Measurements from ENCODE around the gene CPB2.
A peak's percentile ranks its signal among the peaks of the same experiment; 100 is the strongest.

Gene CPB2

DNA sequence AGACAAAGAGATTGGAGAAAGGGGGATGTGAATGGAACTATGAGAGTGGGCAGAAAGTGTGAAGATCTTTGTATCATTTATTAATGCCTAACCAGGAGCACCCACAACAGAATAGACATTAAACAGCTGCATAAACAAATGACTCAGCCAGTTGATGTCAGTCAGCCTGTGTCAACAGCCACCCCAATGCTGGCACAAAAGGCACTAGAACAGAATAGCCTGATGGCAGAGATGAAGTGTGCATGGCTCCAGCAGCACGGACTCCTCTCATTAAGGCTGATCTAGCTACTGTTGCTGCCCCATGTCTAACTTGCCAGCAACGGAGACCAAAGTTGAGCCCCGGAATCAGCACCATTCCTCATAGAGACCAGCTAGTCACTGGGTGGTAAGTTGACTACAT is 7.8 kb downstream of the CPB2 start:
- no peak for DNase-seq (ENCODE audit: low read depth)

DNA sequence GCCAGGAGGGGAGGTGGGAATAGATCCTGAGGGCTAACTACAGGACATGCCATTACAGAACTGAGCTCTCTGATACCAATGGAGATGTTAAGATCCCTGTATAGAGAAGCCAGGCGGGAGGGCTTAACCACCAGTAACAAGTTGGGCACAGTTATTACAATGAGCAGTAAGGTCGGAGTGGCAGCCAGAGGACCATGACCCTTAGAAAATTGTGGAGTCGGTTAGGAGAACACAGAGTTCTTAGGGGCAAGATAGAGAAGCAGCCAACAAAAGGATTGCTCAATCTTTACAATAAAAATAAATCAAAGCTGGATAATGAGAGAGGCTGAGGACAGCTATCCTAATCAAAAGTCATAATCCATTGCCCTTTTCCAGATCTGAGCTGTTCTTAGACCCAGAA is 10.4 kb downstream of the CPB2 start:
- no peak for DNase-seq (ENCODE audit: low read depth)

DNA sequence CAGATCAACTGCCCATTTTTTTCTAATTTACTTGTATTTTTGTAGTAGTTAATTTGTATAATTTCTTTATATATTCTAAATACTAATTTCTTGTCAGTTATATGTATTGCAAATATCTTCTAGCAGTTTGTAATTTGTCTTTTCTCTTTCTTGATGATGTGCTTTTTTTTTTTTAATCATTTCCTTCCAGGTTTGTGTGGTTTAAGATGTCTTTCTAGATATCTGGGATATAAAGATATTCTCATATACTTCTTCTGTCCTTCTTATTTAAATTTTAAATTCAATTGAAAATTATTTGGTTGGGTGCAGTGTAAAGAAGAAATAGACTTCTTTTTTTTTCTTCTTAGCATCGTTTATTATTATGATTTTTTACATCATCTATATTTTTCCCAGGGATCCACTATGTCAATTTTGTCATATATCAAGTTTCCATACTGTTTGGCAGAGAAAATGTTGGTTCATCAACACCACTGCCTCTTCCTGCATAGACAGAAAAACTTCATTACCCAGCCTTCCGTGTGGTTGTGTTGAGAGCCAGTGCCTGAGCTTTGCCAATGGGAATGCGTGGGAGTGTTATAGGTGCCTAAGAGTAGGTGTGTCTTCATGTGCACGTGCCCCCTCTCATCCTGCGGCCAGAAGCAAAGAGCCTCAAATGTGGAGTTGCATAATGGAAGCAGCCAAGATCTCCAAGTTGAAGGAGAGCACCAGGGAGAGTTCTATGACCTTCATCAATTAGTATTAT is 15.8 kb downstream of the CPB2 start:
- no peak for DNase-seq (ENCODE audit: low read depth)

DNA sequence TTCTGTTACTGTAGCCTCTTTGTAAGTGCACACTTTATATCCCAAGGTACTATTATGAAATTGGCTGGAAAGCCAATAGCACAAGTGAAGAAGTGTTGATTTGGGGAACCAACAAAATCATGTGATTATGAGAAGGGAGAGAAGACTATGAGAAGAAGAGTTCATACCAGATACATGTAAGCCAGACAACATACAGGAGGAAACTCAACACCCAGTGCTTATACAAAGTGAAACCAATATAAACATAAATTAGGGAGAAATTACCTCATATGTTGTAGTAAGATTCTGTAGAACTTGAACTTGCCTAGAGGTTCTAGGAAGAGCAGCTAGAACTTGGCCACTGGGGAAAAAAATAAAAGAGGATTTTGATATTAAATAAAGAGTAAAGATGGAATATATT is 17.4 kb downstream of the CPB2 start:
- no peak for DNase-seq (ENCODE audit: low read depth)

DNA sequence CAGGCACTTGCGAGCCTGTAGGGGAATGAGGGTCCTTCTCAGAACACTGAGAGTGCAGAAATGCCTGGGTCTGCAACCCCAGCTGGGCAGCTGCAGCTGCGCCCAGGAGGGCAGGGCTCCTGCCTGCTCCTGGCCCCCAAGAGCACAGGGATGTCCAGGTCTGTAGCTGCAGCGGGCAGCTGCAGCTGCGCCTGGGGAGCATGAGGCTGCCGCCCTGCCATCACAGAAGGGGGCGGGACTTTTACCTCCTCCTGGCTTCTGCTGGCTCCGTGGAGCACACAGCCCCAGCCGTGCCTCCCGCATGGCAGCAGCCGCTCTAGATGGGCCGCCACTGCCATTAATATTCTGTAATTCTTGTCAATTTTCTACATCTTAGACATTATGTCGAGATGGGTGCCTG is 17.8 kb downstream of the CPB2 start:
- no peak for DNase-seq (ENCODE audit: low read depth)

DNA sequence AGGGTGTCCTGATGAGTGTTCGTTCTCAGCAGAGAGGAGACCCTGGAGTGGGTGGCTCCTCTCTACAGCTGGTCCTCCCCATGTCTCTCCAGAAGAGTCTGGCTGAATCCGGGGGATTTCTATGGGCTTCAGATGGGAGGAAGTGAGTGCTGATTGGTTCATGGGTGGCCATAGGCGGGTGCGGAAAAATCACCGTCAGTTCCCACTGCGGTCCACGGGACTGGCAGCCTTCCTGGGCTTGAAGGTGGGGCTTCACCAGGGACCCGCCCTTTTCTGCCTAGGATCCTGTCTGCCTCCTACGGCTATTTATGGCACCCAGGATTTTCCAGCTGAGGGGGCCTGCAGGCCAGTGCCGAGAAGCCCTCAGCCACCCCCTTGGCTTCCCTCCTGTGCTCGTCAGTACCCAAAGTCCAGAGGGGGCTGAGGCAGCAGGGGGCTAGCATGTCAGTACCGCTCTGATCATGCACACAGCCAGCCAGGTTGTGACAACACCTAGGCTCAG is 18.4 kb downstream of the CPB2 start:
- DNase-seq (ENCODE audit: low read depth), result no peak

DNA sequence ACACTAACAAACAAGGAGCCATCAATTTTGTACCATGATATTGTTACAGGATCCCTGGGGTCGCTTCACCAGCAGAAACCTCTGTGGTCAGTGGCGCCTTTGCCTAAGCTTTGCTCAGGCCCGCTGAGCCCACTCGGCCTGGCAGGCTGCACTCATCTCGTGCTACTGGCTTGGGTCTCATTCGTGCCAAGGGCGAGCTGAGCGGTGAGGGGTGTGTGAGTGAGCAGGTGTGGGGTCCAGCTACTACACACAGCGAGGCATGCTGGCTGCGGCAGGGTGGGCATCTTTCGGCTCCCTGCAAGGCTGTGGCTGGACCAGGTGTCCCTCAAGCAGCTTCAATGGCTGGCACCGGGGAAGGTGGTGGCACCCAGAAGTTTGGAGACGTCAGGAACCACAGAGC is 19.1 kb downstream of the CPB2 start:
- no peak for DNase-seq (ENCODE audit: low read depth)

DNA sequence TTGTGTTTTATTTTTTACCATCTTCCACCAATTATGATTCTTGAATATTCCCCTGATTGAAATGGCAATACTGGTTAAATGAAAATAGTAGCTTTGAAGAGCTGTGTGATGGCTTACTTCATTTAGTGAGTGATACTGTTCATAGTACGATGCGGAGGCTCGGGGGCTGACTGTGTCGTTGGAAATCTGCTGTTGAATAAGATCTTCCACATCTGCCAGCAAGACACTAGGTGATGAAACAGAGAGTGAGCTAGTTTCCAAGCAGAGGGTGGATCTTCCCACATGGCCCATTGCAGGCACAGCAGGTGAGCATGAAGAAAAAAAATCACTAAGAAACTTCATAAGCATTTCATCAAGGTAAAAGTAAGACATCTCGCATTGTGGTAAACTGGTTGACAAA is 22.5 kb downstream of the CPB2 start:
- DNase-seq (ENCODE audit: low read depth), result no peak

DNA sequence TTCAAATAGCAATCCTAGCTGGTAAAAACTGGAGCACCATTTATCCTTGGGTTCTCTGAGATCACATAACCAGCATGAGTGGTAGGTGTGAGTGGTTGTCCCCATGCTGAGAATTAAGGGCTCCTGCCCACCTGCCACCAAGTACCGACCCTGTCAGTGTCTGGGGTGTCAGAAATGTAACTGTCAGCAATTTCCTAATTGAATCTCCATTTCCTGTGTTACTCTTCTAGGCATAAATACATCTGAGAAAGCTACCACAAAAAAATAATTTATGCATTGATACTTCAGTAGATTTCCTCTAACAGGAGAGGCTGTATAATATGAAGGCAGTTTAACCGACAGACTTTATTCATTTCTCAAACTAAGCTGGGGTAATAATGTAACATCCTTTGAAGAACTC is 25.1 kb downstream of the CPB2 start:
- DNase-seq (ENCODE audit: low read depth), result no peak

DNA sequence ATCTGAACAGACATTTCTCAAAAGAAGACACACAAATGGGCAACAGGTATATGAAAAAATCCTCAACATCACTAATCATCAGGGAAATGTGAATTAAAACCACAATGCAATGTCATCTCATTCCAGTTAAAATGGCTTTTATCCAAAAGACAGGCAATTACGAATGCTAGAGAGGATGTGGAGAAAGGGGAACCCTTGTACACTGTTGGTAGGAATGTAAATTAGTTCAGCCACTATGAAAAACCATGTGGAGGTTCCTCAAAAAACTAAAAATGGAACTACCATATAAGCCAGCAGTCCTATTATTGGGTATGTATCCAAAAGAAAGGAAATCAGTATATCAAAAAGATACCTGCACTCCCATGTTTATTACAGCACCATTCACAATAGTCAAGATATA is 27.6 kb downstream of the CPB2 start:
- no peak for DNase-seq (ENCODE audit: low read depth)

DNA sequence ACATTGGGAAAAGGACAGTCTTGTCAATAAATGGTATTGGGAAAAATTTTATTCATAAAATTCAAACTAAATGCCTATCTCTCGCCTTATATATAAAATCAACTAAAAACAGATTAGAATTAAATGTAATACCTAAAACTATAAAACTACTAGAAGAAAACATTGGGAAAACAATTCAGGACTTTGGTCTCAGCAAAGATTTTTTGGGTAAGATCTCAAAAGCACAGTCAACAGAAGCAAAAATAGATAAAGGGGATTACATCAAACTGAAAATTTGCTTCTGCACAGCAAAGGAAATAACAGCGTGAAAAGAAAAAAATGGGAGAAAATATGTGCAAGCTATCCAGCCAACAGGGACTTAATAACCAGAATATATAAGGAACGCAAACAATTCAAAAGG is 28.0 kb downstream of the CPB2 start:
- no peak for DNase-seq (ENCODE audit: low read depth)

DNA sequence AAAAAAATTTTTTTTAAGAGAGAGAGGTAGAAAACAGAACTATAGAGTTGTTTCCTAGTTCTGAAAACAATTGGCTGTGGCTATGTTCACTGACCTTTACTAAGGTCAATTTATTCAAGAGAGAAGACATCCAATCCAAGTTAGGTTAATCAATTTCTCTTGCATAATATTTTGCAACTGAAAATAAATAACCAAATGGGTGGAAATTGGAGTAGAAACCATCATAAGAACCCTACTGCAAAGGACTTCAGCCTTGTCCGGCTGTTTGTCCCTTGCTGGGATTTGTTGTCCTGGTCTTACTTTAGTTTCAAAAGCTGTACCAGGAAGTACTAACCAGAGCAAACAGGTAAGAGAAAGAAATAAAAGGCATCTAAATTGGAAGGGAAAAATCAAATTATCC is 29.0 kb downstream of the CPB2 start:
- no peak for DNase-seq (ENCODE audit: low read depth)

DNA sequence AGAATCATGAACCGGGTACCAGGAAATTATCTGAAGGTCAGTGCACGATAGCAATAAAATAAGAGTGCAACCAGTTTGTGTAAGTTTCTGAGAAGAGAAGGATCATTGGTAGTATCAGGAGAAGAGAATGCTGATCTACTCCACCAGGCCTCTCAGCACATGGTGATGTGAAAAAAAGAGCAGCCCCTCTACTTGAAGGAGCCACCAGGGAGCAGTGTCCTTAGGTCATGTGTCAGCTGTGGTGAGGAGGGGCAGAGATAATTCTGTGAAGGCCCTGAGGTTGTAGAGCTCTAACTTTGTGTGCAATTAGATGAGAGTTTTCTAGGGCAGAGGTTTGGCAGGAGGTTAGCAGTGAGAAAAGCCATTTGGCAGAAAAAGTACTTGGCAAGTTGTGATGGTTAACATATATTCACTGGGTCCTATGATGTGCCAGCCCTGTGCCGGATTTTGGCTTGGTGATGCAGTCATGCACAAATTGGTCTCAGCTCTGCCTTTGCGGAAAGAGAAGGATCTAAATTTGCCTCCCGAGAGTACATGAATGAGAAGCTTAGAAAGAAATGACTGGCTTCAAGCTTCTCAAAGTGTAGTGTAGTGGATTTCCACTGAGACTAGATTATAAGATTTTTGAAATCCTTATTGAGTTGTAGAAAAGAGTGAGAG is 33.1 kb downstream of the CPB2 start:
- no peak for DNase-seq (ENCODE audit: low read depth)

DNA sequence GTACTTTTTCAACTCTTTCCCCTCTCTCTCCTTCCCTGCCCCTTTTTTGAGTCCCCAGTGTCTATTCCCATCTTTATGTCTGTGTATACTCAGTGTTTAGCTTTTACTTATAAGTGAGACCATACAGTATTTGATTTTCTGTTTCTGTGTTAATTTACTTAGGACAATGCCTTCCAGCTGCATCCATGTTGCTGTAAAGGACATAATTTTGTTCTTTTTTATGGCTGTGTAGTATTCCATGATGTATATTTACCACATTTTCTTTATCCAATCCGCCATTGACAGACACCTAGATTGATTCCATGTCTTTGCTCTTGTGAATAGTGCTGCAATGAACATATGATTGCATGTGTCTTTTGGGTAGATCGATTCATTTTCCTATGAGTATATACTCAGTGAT is 41.5 kb downstream of the CPB2 start:
- no peak for DNase-seq (ENCODE audit: low read depth)

DNA sequence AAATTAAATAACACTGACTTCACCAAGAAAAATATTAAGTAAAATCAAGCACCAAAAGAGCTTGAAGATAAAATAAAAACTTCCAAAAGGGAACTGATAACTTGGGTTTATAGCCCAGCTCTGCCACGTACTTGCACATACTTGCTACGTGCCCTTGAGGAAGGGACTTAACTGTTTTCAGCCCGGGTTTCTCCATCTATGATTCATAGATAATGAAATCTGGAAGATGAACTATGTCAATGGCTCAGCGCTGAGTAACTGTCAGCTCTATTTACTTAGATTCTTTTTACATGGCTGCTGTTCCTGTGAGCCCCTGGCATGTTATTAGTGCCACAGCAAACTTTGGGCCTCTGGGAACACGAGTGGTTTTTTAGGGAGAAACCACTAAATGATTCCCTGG is 42.6 kb downstream of the CPB2 start:
- DNase-seq (ENCODE audit: low read depth), result no peak

DNA sequence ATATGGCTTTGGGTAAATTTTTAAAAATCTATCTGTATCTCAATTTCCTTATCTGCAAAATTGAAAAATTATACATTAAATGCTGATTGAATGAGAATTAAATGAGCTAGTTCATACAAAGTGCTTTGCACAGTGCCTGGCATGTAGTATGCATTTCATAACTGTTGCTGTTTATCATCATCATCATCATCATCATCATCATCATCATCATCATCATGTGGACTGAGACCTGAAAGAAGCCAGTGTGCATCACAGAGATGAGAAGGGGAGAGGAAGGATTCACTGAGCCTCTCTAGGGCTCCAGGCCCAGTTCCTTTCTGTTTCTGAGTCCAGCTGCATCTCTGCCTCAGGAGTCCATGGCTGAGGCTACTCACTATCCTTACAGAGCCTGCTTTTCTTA is 45.4 kb downstream of the CPB2 start:
- no peak for DNase-seq (ENCODE audit: low read depth)

DNA sequence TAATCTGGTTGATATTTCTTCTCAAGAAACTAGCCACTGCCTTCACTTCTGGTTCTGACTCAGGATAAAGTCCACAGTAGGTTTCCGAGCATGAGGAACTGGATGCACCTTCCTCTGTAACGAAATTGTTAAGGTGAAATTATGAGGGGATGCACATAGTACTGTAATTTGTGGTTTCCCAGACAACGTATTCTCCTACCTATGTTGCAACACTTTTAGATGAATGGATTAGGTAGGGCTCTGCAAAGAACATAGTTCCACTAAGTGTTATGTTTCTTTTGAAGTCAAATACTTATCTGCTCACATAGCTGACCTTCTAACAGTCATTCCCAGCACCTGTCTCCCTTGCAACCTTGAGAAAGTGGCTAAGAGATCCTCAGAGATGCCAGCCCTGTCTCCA is 46.6 kb downstream of the CPB2 start:
- DNase-seq (ENCODE audit: low read depth), result no peak

DNA sequence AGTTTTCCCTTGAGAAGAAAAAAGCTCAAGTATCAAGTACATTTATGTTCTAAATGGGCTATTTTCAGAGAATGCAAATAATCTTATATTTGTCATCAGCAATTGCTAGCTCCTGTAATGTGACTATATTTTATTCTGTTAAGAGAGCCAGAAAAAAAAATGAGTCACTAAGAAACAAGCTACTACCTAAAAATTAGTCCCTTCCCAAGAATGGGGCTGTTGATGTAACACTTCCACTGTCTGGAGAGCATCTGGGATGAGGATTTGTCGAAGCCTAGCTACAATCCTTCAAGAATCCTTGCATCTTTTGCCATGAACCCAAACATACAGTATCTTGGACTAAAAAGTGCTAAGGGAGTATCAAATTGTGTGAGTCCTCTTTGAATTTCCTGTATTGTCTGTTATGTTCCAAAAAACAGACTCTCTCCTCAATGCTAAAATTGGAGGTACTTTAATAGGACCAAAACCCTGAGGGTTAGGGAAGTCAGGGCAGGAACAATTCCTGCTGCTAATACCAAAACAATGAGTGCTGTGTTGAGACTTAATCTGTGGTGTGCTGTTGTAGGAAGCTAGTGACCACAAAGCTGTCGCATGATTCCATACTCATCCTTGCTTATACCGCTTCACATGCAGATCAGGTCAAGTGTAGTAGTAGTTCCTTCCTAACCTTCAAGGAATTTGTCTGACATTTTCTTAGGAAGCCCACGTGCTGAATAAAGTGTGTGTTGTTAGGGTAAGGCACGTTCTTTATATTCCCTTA is 47.4 kb downstream of the CPB2 start:
- no peak for DNase-seq (ENCODE audit: low read depth)

DNA sequence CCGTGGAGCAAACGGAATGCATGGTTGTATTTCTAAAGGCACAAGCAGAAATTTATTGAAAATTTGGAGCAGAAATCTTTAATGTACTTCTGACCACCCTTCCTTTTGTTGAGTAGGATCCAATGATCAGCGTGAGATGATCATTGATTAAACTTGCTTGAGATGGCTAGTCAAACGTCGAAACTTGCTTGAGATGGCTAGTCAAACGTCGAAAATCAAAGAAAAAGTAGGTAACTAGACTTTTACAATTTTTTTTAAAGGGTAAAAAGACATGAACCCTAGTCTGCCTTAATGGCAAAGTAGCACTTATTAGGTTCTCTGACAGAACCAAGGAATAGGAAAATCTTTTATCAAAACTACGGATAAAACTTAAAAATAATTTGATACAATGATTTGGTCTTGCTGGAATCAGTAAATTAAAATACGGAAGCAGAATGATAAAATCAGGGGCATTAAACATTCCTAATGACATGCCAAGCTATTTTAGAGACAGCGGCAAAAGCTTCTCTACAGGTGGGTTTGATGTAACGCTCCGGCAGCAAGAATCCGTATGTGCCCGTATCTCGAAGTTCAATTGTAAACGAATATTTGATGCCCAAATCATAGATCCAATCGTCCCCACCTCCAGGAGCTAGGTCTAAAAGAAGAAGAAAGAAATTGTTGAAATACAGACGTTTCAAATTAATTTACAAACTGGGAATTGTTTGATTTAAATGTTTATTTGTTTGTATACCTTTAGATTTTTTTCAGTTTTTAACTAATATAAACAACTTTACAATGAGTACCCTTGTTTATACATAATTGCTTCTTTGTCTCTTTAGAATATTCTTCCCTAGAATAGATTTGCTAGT is 51.4 kb downstream of the CPB2 start:
- DNase-seq (ENCODE audit: low read depth), result no peak

DNA sequence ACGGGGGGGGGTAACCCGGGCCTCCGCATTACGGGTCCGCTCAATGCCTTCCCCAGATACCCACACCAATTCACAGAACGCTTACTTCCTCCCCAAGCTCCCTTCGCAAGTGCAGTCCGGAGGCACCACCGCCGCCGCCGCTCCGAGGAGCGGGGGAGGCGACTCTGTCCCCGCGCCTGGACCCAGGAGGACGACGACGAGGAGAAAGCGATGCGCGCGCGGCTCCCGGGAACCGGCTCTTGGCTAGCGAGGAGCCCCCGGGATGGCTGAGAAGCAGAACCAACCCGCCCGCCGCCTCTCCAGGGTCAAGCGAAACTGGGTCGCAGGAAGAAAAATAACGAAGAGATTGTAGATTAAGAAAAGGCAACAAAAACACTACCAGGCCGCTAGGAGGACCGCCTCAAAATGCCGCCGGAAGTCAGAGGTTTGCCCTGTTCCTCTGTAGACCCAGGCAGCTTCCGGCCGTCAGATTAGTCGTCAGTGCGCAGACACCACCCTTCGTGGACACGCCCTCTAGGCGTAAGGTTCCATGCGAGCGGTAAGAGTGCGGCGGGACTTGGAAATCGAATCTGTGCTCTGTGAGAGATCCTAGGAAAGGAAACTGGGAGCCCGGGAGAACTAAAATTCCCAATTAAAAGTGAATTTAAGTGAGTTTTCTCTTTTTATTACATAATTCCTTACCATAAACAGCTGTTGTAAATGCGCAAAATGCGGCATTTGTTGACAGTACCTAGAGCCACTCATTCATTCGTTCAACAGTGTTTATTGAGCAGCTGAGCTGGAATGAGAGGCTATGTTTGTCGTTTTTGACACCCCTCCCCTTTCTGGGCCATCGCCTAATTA is 52.3 kb downstream of the CPB2 start, which contains the start of gene ZC3H13:
TSS of gene ZC3H13 (minus strand) at position 428 of the 843 bp plus-strand sequence. CDS start 7,239 bp downstream, outside the sequence.
- DNase-seq (ENCODE audit: low read depth), result peak; percentile 87

DNA sequence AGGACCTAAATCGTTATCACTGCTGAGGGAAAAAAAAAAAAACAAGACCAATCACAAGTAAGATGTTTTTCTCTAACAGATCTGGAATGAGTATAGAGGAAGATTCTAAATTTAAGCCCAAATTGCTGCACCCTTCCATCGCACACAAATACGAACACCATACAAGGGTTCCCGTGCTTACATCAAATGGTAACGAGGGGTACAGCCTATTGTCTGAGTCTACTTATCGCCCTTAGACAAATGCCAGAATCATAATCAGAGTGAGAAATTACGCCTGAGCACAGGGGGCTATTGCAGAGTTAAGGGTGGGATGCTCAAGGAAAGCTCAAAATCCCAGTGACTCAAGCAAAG is 52.9 kb downstream of the CPB2 start:
- DNase-seq (ENCODE audit: low read depth), result no peak
